H1 (cell line): ENCODE results near the gene ZDHHC11B. TPM values are rescaled to one million over a fixed set of nuclear protein-coding genes. Genes with fewer than 3 reads are reported as not detected.

ENCODE experiments used
- EP300 ChIP-seq, 2 experiments: IDR thresholded peaks; 1 replicate in 1 of 2; 2 replicates in 1 of 2; pipeline ENCODE4 v1.6.1; 2011 to 2012; ENCODE audit warnings: low read depth in 2 of 2, low read length in 2 of 2, mild to moderate bottlenecking in 2 of 2, borderline replicate concordance in 1 of 2, inconsistent platforms in 1 of 2, moderate library complexity in 1 of 2
- FOSL1 ChIP-seq: IDR thresholded peaks from 2 replicates; pipeline ENCODE4 v1.6.1; 2011; ENCODE audit warnings: mild to moderate bottlenecking, low read depth, low read length, moderate library complexity; ENCODE audit not compliant: insufficient read depth
- JUND ChIP-seq: IDR thresholded peaks from 2 replicates; pipeline ENCODE4 v1.6.1; 2011; ENCODE audit warnings: mild to moderate bottlenecking, improper control_type of control experiment, low read length
- PHF8 ChIP-seq: fragments of 200-600 bp; sonication (generic); conservative IDR thresholded peaks from 2 replicates; pipeline ENCODE4 v1.7.1; 2012; ENCODE audit warnings: low read depth, mild to moderate bottlenecking, inconsistent platforms, low read length, moderate library complexity
- SIX5 ChIP-seq: IDR thresholded peaks from 2 replicates; pipeline ENCODE4 v1.6.1; 2011; ENCODE audit warnings: mild to moderate bottlenecking, low read depth, low read length
- polyA plus RNA-seq, 7 experiments: library from polyadenylated mRNA; depleted of rRNA in 3 of 7; stranded (reverse) in 5 of 7; unstranded in 2 of 7; fragments of >200 nt in 5 of 7; fragments of 200-250 nt in 2 of 7; gene quantifications; 1 replicate in 5 of 7; 2 replicates in 1 of 7; 4 replicates in 1 of 7; pipeline versions ENCODE4 v1.2.1 to v1.2.3, GENCODE V29; 2011 to 2013; ENCODE audit warnings: missing spikeins in 2 of 7, mixed read lengths in 2 of 7
- total RNA-seq: library from RNA; stranded (reverse); fragmentation: NEBNext Ultra II Directional; extraction: Animal tissue kit (Norgen Biotek cat#: 25700); gene quantifications from 2 replicates; pipeline ENCODE4 v1.2.1, GENCODE V29; 2021

Gene ZDHHC11B
- total and polyA plus RNA-seq, 2 of the 8 experiments (the other 6 are each of a cell fraction or from before 2014, with no cell fraction given): 0.29 to 2.5 TPM

GRCh38 chr5:660491-661030, 124.0 kb downstream of the ZDHHC11B start (continued):
- TF ChIP-seq SIX5: no peak
- TF ChIP-seq JUND: no peak
- TF ChIP-seq FOSL1: no peak
- no peak for TF ChIP-seq PHF8
- no peak for TF ChIP-seq EP300 (IDR thresholded peaks at IDR 0.05; ENCODE audit: borderline replicate concordance in 1 of 2, low read depth in 2 of 2, low read length in 2 of 2)
- TF ChIP-seq, all 59 proteins: peak for 0

Other genes starting within 250 kb of the ZDHHC11B start
- 18.9 and 19.6 TPM in 2 replicates for gene CEP72, start 172.4 kb downstream of the ZDHHC11B start, total RNA-seq
- gene CEP72, start 172.4 kb downstream of the ZDHHC11B start, polyA plus RNA-seq (2011; rRNA removed): 13.1 and 13.2 TPM in 2 replicates
- 0.65 and 0.93 TPM in 2 replicates for gene TPPP, start 91.4 kb downstream of the ZDHHC11B start, total RNA-seq
- gene TPPP, start 91.4 kb downstream of the ZDHHC11B start, polyA plus RNA-seq (2011; rRNA removed): 0.36 and 0.86 TPM in 2 replicates
- 16.6 and 19.8 TPM in 2 replicates for gene ZDHHC11, start 66.3 kb upstream of the ZDHHC11B start, total RNA-seq
- gene ZDHHC11, start 66.3 kb upstream of the ZDHHC11B start, polyA plus RNA-seq (2011; rRNA removed): 4.7 and 10.8 TPM in 2 replicates
- gene BRD9, start 108.1 kb upstream of the ZDHHC11B start, total RNA-seq: 46.5 and 49.4 TPM in 2 replicates
- 9.3 and 16.2 TPM in 2 replicates for gene BRD9, start 108.1 kb upstream of the ZDHHC11B start, polyA plus RNA-seq (2011; rRNA removed)
- 34.5 and 39.2 TPM in 2 replicates for gene TRIP13, start 108.2 kb upstream of the ZDHHC11B start, total RNA-seq
- 17.9 and 20.0 TPM in 2 replicates for gene TRIP13, start 108.2 kb upstream of the ZDHHC11B start, polyA plus RNA-seq (2011; rRNA removed)
- 6.3 and 7.9 TPM in 2 replicates for gene NKD2, start 224.1 kb upstream of the ZDHHC11B start, total RNA-seq
- gene NKD2, start 224.1 kb upstream of the ZDHHC11B start, polyA plus RNA-seq (2011; rRNA removed): 5.5 and 7.8 TPM in 2 replicates